HCT116 (cell line): ENCODE measurements around the gene CDC42EP2. TPM values are rescaled to one million over a fixed set of nuclear protein-coding genes. Genes with fewer than 3 reads are reported as not detected.

Experiments
- ATAC-seq: fragments of 200-7000 bp; cut with Tn5 transposase; 2 replicates; pipeline ENCODE4 v1.9.1; 2020; ENCODE audit warnings: mild to moderate bottlenecking, moderate library complexity
- BruUV-seq: library from RNA; stranded (reverse); fragments of 400-500 nt; replicated peaks from 2 replicates; lab custom pipeline; 2021; lab: Mats Ljungman, UMichigan
- CTCF ChIA-PET: fragments of 300-600 bp; sonication (Branson Sonifier 250); formaldehyde crosslinking; loops from one replicate; lab custom pipeline; 2021; ENCODE audit warnings: antibody characterized with exemption; lab: Charles Lee
- POLR2A ChIA-PET: fragments of 300-600, 350-600 bp; sonication (Branson Sonifier 250); formaldehyde crosslinking; loops from one replicate; lab custom pipeline; 2021; ENCODE audit warnings: antibody characterized with exemption; lab: Charles Lee
- RAD21 ChIA-PET, 2 experiments: fragments of 300-600 bp; sonication (Branson Sonifier 250); formaldehyde crosslinking; loops; one replicate each; lab custom pipeline; 2023; ENCODE audit warnings: low total read pairs in 2 of 2; ENCODE audit not compliant: uncharacterized antibody in 2 of 2, unreplicated experiment in 2 of 2, low non-redundant PET in 1 of 2; lab: Charles Lee
- DNase-seq: peaks from one replicate; pipeline ENCODE4 v3.0.0-alpha.2; 2010; ENCODE audit warnings: low read depth, low spot score
- H2AFZ ChIP-seq: fragments of 200-600 bp; shearing (Covaris generic), sonication (generic); 2 replicates; pipeline ENCODE4 v1.6.1; 2017; ENCODE audit warnings: low read depth, mixed run types, mixed read lengths, antibody characterized with exemption, low read length; ENCODE audit not compliant: poor library complexity, severe bottlenecking
- H3K27ac ChIP-seq: 2 replicates; pipeline ENCODE4 v1.5.1; 2012; ENCODE audit warnings: low read depth, low read length
- H3K27me3 ChIP-seq: fragments of 200-600 bp; sonication (generic); 2 replicates; pipeline ENCODE4 v1.6.1; 2016; ENCODE audit warnings: mixed run types, low read length, mixed read lengths; ENCODE audit not compliant: insufficient read depth
- H3K36me3 ChIP-seq, 2 experiments: fragments of 200-500 bp in 1 of 2; fragments of 200-600 bp in 1 of 2; sonication (Bioruptor generic) in 1 of 2; sonication (generic) in 1 of 2; 2 replicates each; pipeline versions ENCODE4 v1.5.1 to v1.6.1; 2014 to 2016; ENCODE audit warnings: low read length in 2 of 2, inconsistent platforms in 1 of 2, mixed read lengths in 1 of 2, mixed run types in 1 of 2; ENCODE audit not compliant: insufficient read depth in 2 of 2, control insufficient read depth in 1 of 2
- H3K4me1 ChIP-seq, 2 experiments: fragments of 200-600 bp in 1 of 2; sonication (generic) in 1 of 2; 2 replicates each; pipeline versions ENCODE4 v1.5.1 to v1.6.1; 2012 to 2017; ENCODE audit warnings: low read length in 2 of 2, inconsistent platforms in 1 of 2, mild to moderate bottlenecking in 1 of 2, mixed read lengths in 1 of 2, mixed run types in 1 of 2, moderate library complexity in 1 of 2; ENCODE audit not compliant: insufficient read depth in 2 of 2, control insufficient read depth in 1 of 2
- H3K4me2 ChIP-seq: fragments of 200-600 bp; sonication (generic); 2 replicates; pipeline ENCODE4 v1.6.1; 2017; ENCODE audit warnings: mixed run types, low read length, mixed read lengths
- H3K4me3 ChIP-seq, 2 experiments: fragments of 200-600 bp in 1 of 2; sonication (generic) in 1 of 2; replicated peaks in 1 of 2; 2 replicates each; pipeline ENCODE4 v1.5.1; 2011 to 2016; ENCODE audit warnings: low read length in 2 of 2, control low read depth in 1 of 2, low read depth in 1 of 2, mild to moderate bottlenecking in 1 of 2, mixed read lengths in 1 of 2, mixed run types in 1 of 2
- H3K79me2 ChIP-seq: fragments of 200-600 bp; sonication (generic); 2 replicates; pipeline ENCODE4 v1.6.1; 2017; ENCODE audit warnings: mild to moderate bottlenecking, mixed run types, low read length, moderate library complexity, mixed read lengths; ENCODE audit not compliant: insufficient read depth
- H3K9ac ChIP-seq: fragments of 200-600 bp; sonication (generic); 2 replicates; pipeline ENCODE4 v1.6.1; 2016; ENCODE audit warnings: low read length, mixed read lengths
- H3K9me2 ChIP-seq: fragments of 200-600 bp; sonication (generic), shearing (Covaris generic); 2 replicates; pipeline ENCODE4 v1.6.1; 2017; ENCODE audit warnings: mixed run types, mild to moderate bottlenecking, moderate library complexity; ENCODE audit not compliant: insufficient read depth
- H3K9me3 ChIP-seq, 2 experiments: fragments of 200-500 bp in 1 of 2; fragments of 200-600 bp in 1 of 2; sonication (Bioruptor generic) in 1 of 2; sonication (generic) in 1 of 2; 2 replicates each; pipeline ENCODE4 v1.6.1; 2014 to 2017; ENCODE audit warnings: low read length in 2 of 2, mixed read lengths in 2 of 2, inconsistent platforms in 1 of 2, low read depth in 1 of 2, mild to moderate bottlenecking in 1 of 2, mixed run types in 1 of 2, moderate library complexity in 1 of 2; ENCODE audit not compliant: control insufficient read depth in 1 of 2, insufficient read depth in 1 of 2
- H4K20me1 ChIP-seq: fragments of 200-600 bp; sonication (generic), shearing (Covaris generic); 2 replicates; pipeline ENCODE4 v1.6.1; 2017; ENCODE audit warnings: mixed run types, mild to moderate bottlenecking, moderate library complexity; ENCODE audit not compliant: insufficient read depth
- EZH2 ChIP-seq: fragments of 200-600 bp; sonication (generic); IDR thresholded peaks from 2 replicates; pipeline ENCODE4 v1.6.1; 2017; ENCODE audit warnings: antibody characterized with exemption, mixed run types
- EZH2phosphoT487 ChIP-seq: fragments of 200-600 bp; IDR thresholded peaks from 2 replicates; pipeline ENCODE4 v1.6.1; 2018; ENCODE audit warnings: antibody characterized with exemption, borderline replicate concordance
- FOSL1 ChIP-seq: IDR thresholded peaks from 2 replicates; pipeline ENCODE4 v1.6.1; 2012; ENCODE audit warnings: low read depth
- SIN3A ChIP-seq: IDR thresholded peaks from 2 replicates; pipeline ENCODE4 v1.6.1; 2012; ENCODE audit warnings: low read depth
- SP1 ChIP-seq: IDR thresholded peaks from 2 replicates; pipeline ENCODE4 v1.6.1; 2012; ENCODE audit warnings: low read depth
- intact Hi-C: fragments of 100-400 bp; cut with micrococcal nuclease; formaldehyde crosslinking; loops from 2 replicates; pipeline ENCODE4 v1.10.0; 2022
- total RNA-seq: library from RNA; stranded (reverse); gene quantifications from one replicate; pipeline ENCODE4 v1.2.1, GENCODE V29; 2021; ENCODE audit not compliant: unreplicated experiment
- TF ChIP-seq, protein P1 (sequence below), 3 experiments: fragments of 200-600 bp in 1 of 3; sonication (generic) in 1 of 3; IDR thresholded peaks in 2 of 3; conservative IDR thresholded peaks in 1 of 3; 2 replicates each; pipeline ENCODE4 v1.5.1; 2012 to 2017; ENCODE audit warnings: low read depth in 2 of 3, low read length in 2 of 3, antibody characterized with exemption in 1 of 3, borderline replicate concordance in 1 of 3, control low read depth in 1 of 3, mild to moderate bottlenecking in 1 of 3, mixed read lengths in 1 of 3, mixed run types in 1 of 3, moderate library complexity in 1 of 3; ENCODE audit not compliant: insufficient read depth in 1 of 3

The CDC42EP2 gene
- total RNA-seq, 1 experiment from 2014 or later, result 15.4 TPM

DNA sequence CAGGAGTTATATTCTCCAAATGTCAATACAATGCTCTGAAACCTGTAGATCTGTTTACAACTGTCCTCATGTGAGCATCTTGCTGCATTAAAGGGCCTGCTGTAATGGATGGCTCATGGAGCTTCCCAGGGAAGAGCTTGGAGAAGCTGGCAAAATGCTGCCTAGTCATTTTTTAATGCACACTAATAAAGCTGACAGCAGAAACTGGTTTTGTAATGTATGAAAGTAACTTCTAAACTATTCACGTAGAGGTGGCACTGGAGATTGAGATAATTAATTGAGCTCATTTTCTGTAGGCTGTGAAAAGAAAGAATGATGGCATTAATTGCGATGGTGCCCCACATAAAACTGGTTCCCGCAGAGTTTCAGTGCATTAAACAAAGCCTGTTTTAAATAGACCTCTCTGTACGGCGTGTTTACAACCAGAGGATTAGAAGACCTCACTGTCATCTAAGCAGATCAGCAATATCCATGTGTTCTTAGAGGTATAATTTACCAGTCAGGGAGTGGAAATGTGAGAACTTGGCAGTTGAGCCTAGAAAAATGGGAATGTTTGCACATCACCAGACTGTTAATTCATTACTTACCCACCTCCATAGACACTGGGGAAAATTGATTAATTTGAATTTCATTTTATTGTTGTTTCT is 36.9 kb upstream of the CDC42EP2 start:
- Histone ChIP-seq H3K79me2 (peaks cover 7% of the 10 kb centered on the region; the same call in 1 of the 2 replicates), H3K27ac (no peak overlapping the region), H3K27me3 (no peaks in the 10 kb centered on the region), H3K9me2 (no peaks in the 10 kb centered on the region), H3K4me1 (peaks cover 32 to 52% of the 10 kb centered on the region in 2 experiments), H3K4me3 (no peak overlapping the region), H3K9ac (no peak overlapping the region), H3K36me3 (peaks cover 20 to 39% of the 10 kb centered on the region in 2 experiments), H3K4me2 (peak overlapping the region; percentile 69), H2AFZ (no peak overlapping the region), H4K20me1 (no peaks in the 10 kb centered on the region), H3K9me3 (no peaks in the 10 kb centered on the region)
- no TSS peak for BruUV-seq
- ChIA-PET POLR2A (interaction anchor here (1.6 to 3.2 kb wide), 2 partner anchors 38 to 52 kb away, joined by 4 to 20 read pairs; partner anchors contain the start of gene CDC42EP2), CTCF (interaction anchor here (0.6 to 7.1 kb wide), 5 partner anchors 12 to 233 kb away, joined by 3 to 202 read pairs (median 7); partner anchors contain the start of genes CDC42EP2, DPF2 and POLA2), RAD21 (interaction anchor here (0.6 to 1.0 kb wide), 2 partner anchors 52 to 1011 kb away, joined by 3 to 4 read pairs; partner anchors contain the start of gene YIF1A (in 1 of the 2))
- intact Hi-C loops, result no loop called here
- ATAC-seq (no peak), DNase-seq (no peak)
- TF ChIP-seq, protein P1, sequence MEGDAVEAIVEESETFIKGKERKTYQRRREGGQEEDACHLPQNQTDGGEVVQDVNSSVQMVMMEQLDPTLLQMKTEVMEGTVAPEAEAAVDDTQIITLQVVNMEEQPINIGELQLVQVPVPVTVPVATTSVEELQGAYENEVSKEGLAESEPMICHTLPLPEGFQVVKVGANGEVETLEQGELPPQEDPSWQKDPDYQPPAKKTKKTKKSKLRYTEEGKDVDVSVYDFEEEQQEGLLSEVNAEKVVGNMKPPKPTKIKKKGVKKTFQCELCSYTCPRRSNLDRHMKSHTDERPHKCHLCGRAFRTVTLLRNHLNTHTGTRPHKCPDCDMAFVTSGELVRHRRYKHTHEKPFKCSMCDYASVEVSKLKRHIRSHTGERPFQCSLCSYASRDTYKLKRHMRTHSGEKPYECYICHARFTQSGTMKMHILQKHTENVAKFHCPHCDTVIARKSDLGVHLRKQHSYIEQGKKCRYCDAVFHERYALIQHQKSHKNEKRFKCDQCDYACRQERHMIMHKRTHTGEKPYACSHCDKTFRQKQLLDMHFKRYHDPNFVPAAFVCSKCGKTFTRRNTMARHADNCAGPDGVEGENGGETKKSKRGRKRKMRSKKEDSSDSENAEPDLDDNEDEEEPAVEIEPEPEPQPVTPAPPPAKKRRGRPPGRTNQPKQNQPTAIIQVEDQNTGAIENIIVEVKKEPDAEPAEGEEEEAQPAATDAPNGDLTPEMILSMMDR (IDR thresholded peaks at IDR 0.05 in 2 of 3, conservative IDR thresholded peaks at IDR 0.05 in 1 of 3; ENCODE audit: borderline replicate concordance in 1 of 3, insufficient read depth in 1 of 3, low read depth in 2 of 3, low read length in 2 of 3), result no peak
- TF ChIP-seq EZH2phosphoT487 (no peak), SIN3A (no peak), EZH2 (no peak), FOSL1 (no peak), SP1 (no peak)
